SK-N-SH (cell line): ENCODE data around the gene HBG2. TPM values are rescaled to one million over a fixed set of nuclear protein-coding genes. Genes with fewer than 3 reads are reported as not detected.

ENCODE experiments used
- CTCF ChIA-PET: fragments of 300-600, 350-600 bp; formaldehyde crosslinking; extraction: SDS; loops from one replicate; lab custom pipeline; 2021; lab: Yijun Ruan, JAX
- POLR2A ChIA-PET: fragments of 350-600 bp; sonication (Branson Sonifier 250); formaldehyde crosslinking; extraction: SDS; loops from one replicate; lab custom pipeline; 2020; ENCODE audit warnings: antibody characterized with exemption, inconsistent platforms; lab: Yijun Ruan, JAX
- DNase-seq: peaks from one replicate; pipeline ENCODE4 v3.0.0; 2012
- H2AFZ ChIP-seq: fragments of 200-600 bp; sonication (generic); 2 replicates; pipeline ENCODE4 v1.8.1; 2016; ENCODE audit warnings: antibody characterized with exemption, mild to moderate bottlenecking, low read depth
- H3F3A ChIP-seq: fragments of 200-600 bp; sonication (generic); replicated peaks from 2 replicates; pipeline ENCODE3; 2016; ENCODE audit warnings: antibody characterized with exemption, mild to moderate bottlenecking; ENCODE audit not compliant: insufficient read depth
- H3K27ac ChIP-seq, 2 experiments: fragments of 200-500 bp in 1 of 2; fragments of 200-600 bp in 1 of 2; sonication (Bioruptor generic) in 1 of 2; sonication (generic), shearing (Covaris generic) in 1 of 2; 2 replicates each; pipeline versions ENCODE4 v1.5.1 to v1.6.1; 2014 to 2016; ENCODE audit warnings: low read depth in 2 of 2, inconsistent platforms in 1 of 2, low read length in 1 of 2, mild to moderate bottlenecking in 1 of 2, mixed read lengths in 1 of 2
- H3K27me3 ChIP-seq: fragments of 200-600 bp; sonication (generic), shearing (Covaris generic); 2 replicates; pipeline ENCODE4 v1.6.1; 2016; ENCODE audit warnings: mixed run types; ENCODE audit not compliant: insufficient read depth
- H3K36me3 ChIP-seq, 2 experiments: fragments of 200-500 bp in 1 of 2; fragments of 200-600 bp in 1 of 2; sonication (Bioruptor generic) in 1 of 2; sonication (generic) in 1 of 2; replicated peaks in 1 of 2; 2 replicates each; pipeline versions ENCODE3 to v1.5.1; 2014 to 2016; ENCODE audit warnings: low read length in 1 of 2, mild to moderate bottlenecking in 1 of 2; ENCODE audit not compliant: insufficient read depth in 2 of 2, control insufficient read depth in 1 of 2
- H3K4me1 ChIP-seq, 2 experiments: fragments of 200-500 bp in 1 of 2; fragments of 200-600 bp in 1 of 2; sonication (Bioruptor generic) in 1 of 2; sonication (generic), shearing (Covaris generic) in 1 of 2; 2 replicates each; pipeline versions ENCODE4 v1.5.1 to v1.6.1; 2014 to 2016; ENCODE audit warnings: low read depth in 1 of 2, low read length in 1 of 2, mixed run types in 1 of 2; ENCODE audit not compliant: insufficient read depth in 2 of 2, control insufficient read depth in 1 of 2
- H3K4me2 ChIP-seq: fragments of 200-600 bp; sonication (generic), shearing (Covaris generic); 2 replicates; pipeline ENCODE4 v1.6.1; 2017; ENCODE audit warnings: mixed run types
- H3K4me3 ChIP-seq, 2 experiments: fragments of 200-500 bp in 1 of 2; fragments of 200-600 bp in 1 of 2; sonication (Bioruptor generic) in 1 of 2; sonication (generic), shearing (Covaris generic) in 1 of 2; 2 replicates each; pipeline versions ENCODE4 v1.5.1 to v1.8.1; 2014 to 2016; ENCODE audit warnings: low read depth in 2 of 2, inconsistent platforms in 1 of 2, low read length in 1 of 2, mild to moderate bottlenecking in 1 of 2, mixed read lengths in 1 of 2, moderate library complexity in 1 of 2
- H3K79me2 ChIP-seq: fragments of 200-600 bp; sonication (generic); 2 replicates; pipeline ENCODE4 v1.8.1; 2017; ENCODE audit warnings: mild to moderate bottlenecking; ENCODE audit not compliant: insufficient read depth
- H3K9ac ChIP-seq: fragments of 200-600 bp; sonication (generic); 2 replicates; pipeline ENCODE4 v1.6.1; 2017; ENCODE audit warnings: mixed run types
- H3K9me2 ChIP-seq: fragments of 200-600 bp; sonication (generic); 2 replicates; pipeline ENCODE4 v1.6.1; 2017; ENCODE audit warnings: mixed run types
- H3K9me3 ChIP-seq: fragments of 200-600 bp; sonication (generic); 2 replicates; pipeline ENCODE4 v1.6.1; 2017; ENCODE audit warnings: mixed run types, mild to moderate bottlenecking, moderate library complexity
- H4K20me1 ChIP-seq: fragments of 200-600 bp; sonication (generic); 2 replicates; pipeline ENCODE4 v1.6.1; 2017; ENCODE audit warnings: mild to moderate bottlenecking, mixed run types; ENCODE audit not compliant: insufficient read depth
- CHD2 ChIP-seq: fragments of 150-350 bp; IDR thresholded peaks from 2 replicates; pipeline ENCODE4 v1.6.1; 2018; ENCODE audit warnings: low read length; ENCODE audit not compliant: partially characterized antibody
- FOSL2 ChIP-seq: IDR thresholded peaks from 2 replicates; pipeline ENCODE4 v1.4.0; 2012; ENCODE audit warnings: low read depth, mild to moderate bottlenecking, moderate library complexity, borderline replicate concordance
- GABPA ChIP-seq: IDR thresholded peaks from 2 replicates; pipeline ENCODE4 v1.4.0; 2012; ENCODE audit warnings: low read depth, mild to moderate bottlenecking
- GATA2 ChIP-seq: sonication (generic); formaldehyde crosslinking; IDR thresholded peaks from 2 replicates; pipeline ENCODE4 v1.5.0; 2020; ENCODE audit warnings: mild to moderate bottlenecking, missing genetic modification reagents
- JUND ChIP-seq: IDR thresholded peaks from 2 replicates; pipeline ENCODE4 v1.4.0; 2012
- MEF2A ChIP-seq: IDR thresholded peaks from 2 replicates; pipeline ENCODE4 v1.4.0; 2012; ENCODE audit warnings: low read depth, borderline replicate concordance
- MXI1 ChIP-seq: IDR thresholded peaks from 2 replicates; pipeline ENCODE4 v1.6.1; 2012; ENCODE audit warnings: mild to moderate bottlenecking, low read depth, low read length, improper control_type of control experiment
- NRF1 ChIP-seq: IDR thresholded peaks from 2 replicates; pipeline ENCODE4 v1.6.1; 2012; ENCODE audit warnings: low read depth, mild to moderate bottlenecking, low read length
- POLR2AphosphoS5 ChIP-seq: IDR thresholded peaks from 2 replicates; pipeline ENCODE4 v1.6.1; 2012; ENCODE audit warnings: low read depth, low read length
- RAD21 ChIP-seq: IDR thresholded peaks from 2 replicates; pipeline ENCODE4 v1.6.1; 2012; ENCODE audit warnings: mild to moderate bottlenecking, low read length
- REST ChIP-seq: IDR thresholded peaks from 2 replicates; pipeline ENCODE4 v1.6.1; 2012; ENCODE audit warnings: mild to moderate bottlenecking, low read depth, low read length, moderate library complexity
- RXRA ChIP-seq: IDR thresholded peaks from 2 replicates; pipeline ENCODE4 v1.4.0; 2012; ENCODE audit warnings: low read depth, mild to moderate bottlenecking, borderline replicate concordance
- SIN3A ChIP-seq: IDR thresholded peaks from 2 replicates; pipeline ENCODE4 v1.6.1; 2012; ENCODE audit warnings: low read depth, mild to moderate bottlenecking, low read length, moderate library complexity, borderline replicate concordance
- TAF1 ChIP-seq: IDR thresholded peaks from 2 replicates; pipeline ENCODE4 v1.6.1; 2012; ENCODE audit warnings: low read depth, mild to moderate bottlenecking, low read length, moderate library complexity, borderline replicate concordance
- TEAD4 ChIP-seq: IDR thresholded peaks from 2 replicates; pipeline ENCODE4 v1.4.0; 2012; ENCODE audit warnings: mild to moderate bottlenecking, borderline replicate concordance; ENCODE audit not compliant: insufficient read depth
- ZBTB33 ChIP-seq: IDR thresholded peaks from 2 replicates; pipeline ENCODE4 v1.4.0; 2012; ENCODE audit warnings: low read depth, borderline replicate concordance
- WGBS: methylation state at CpG from one replicate; pipeline ENCODE4 v1.1.6; 2017; ENCODE audit warnings: low lambda C conversion rate; 5-methylcytosine and 5-hydroxymethylcytosine counted together
- polyA plus RNA-seq, 3 experiments: library from polyadenylated mRNA; depleted of rRNA; stranded (reverse); fragments of >200 nt; gene quantifications; 2 replicates each; pipeline ENCODE4 v1.2.3, GENCODE V29; 2012
- TF ChIP-seq, protein P1 (sequence below): fragments of 200-600 bp; sonication (generic); IDR thresholded peaks from 2 replicates; pipeline ENCODE4 v1.6.1; 2017; ENCODE audit warnings: antibody characterized with exemption, mild to moderate bottlenecking, moderate library complexity

The HBG2 gene
- polyA plus RNA-seq, 1 of the 3 experiments (the other 2 are of a cell fraction) = 0.33 TPM

DNA sequence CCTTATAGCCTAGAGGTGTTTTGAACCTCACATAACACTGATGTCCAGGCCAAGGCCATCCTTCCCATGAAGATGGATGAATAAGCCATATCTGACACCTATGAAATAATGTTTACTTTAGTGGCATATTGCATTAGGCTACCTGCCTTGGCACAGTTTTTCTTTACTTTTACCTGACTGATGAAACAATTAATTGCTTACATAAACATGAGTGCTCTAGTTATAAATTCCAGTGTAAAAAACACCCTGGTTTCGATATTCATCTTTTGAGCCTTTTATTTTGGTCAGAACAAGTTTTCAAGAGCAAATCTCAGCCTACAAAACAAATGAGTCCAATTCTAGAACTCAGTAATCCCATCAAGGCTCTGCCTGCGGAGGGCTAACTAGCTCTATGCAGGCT is 22.1 kb upstream of the HBG2 start:
- 21% methylated on average over 2 of the region's 2 CpGs for WGBS
- H3K9ac ChIP-seq = no peak overlapping the region
- no peaks in the 10 kb centered on the region; the same call in 1 of the 2 replicates for H3K27me3 ChIP-seq
- CTCF ChIA-PET = no interaction called here
- H3K4me1 ChIP-seq = no peaks in the 10 kb centered on the region
- no peaks in the 10 kb centered on the region for H3F3A ChIP-seq
- POLR2A ChIA-PET = no interaction called here
- no peak for TF ChIP-seq RXRA
- TF ChIP-seq MXI1 = no peak
- TF ChIP-seq, protein P1, sequence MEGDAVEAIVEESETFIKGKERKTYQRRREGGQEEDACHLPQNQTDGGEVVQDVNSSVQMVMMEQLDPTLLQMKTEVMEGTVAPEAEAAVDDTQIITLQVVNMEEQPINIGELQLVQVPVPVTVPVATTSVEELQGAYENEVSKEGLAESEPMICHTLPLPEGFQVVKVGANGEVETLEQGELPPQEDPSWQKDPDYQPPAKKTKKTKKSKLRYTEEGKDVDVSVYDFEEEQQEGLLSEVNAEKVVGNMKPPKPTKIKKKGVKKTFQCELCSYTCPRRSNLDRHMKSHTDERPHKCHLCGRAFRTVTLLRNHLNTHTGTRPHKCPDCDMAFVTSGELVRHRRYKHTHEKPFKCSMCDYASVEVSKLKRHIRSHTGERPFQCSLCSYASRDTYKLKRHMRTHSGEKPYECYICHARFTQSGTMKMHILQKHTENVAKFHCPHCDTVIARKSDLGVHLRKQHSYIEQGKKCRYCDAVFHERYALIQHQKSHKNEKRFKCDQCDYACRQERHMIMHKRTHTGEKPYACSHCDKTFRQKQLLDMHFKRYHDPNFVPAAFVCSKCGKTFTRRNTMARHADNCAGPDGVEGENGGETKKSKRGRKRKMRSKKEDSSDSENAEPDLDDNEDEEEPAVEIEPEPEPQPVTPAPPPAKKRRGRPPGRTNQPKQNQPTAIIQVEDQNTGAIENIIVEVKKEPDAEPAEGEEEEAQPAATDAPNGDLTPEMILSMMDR = no peak
- no peak for TF ChIP-seq NRF1
- no peak for TF ChIP-seq MEF2A
- no peak for TF ChIP-seq TAF1
- TF ChIP-seq TEAD4 = no peak
- no peak for TF ChIP-seq POLR2AphosphoS5
- no peak for TF ChIP-seq JUND
- TF ChIP-seq CHD2 = no peak
- TF ChIP-seq SIN3A = no peak
- no peak for TF ChIP-seq GATA2 (CRISPR knock-in tag)
- no peak for TF ChIP-seq FOSL2
- TF ChIP-seq RAD21 = no peak
- TF ChIP-seq GABPA = no peak
- no peak for DNase-seq
- H3K9me2 ChIP-seq = no peaks in the 10 kb centered on the region
- H3K4me3 ChIP-seq = no peak overlapping the region
- no peak overlapping the region for H3K27ac ChIP-seq
- H3K4me2 ChIP-seq = no peak overlapping the region
- no peaks in the 10 kb centered on the region for H3K9me3 ChIP-seq
- no peak overlapping the region for H2AFZ ChIP-seq
- no peaks in the 10 kb centered on the region for H3K79me2 ChIP-seq
- H3K36me3 ChIP-seq = no peaks in the 10 kb centered on the region
- H4K20me1 ChIP-seq = no peaks in the 10 kb centered on the region

- TF ChIP-seq REST (no peak), ZBTB33 (no peak)
- DNase-seq = no peak
- CTCF ChIA-PET = interaction anchor here (0.6 kb wide), 1 partner anchor 16 kb away, joined by 4 read pairs; no protein-coding TSS in a partner anchor
Observed at GRCh38 chr11:5275369-5276110, 21.0 kb upstream of the HBG2 start.

More at GRCh38 chr11:5275369-5276110, 21.0 kb upstream of the HBG2 start:
- Histone ChIP-seq H3K79me2 (no peaks in the 10 kb centered on the region), H3K9ac (no peak overlapping the region), H3K4me1 (no peaks in the 10 kb centered on the region), H4K20me1 (no peaks in the 10 kb centered on the region), H3K4me3 (no peak overlapping the region), H3K4me2 (no peak overlapping the region), H3K9me3 (no peaks in the 10 kb centered on the region), H3K27ac (no peak overlapping the region), H3K9me2 (no peaks in the 10 kb centered on the region), H3F3A (no peaks in the 10 kb centered on the region), H3K27me3 (no peaks in the 10 kb centered on the region; the same call in 1 of the 2 replicates), H2AFZ (no peak overlapping the region), H3K36me3 (no peaks in the 10 kb centered on the region)
- WGBS = 22% methylated on average over 6 of the region's 6 CpGs
- POLR2A ChIA-PET = no interaction called here
